Lower leg skin (tissue), 4 donors: Measurements from ENCODE around the gene MDM4. TPM values are rescaled to one million over a fixed set of nuclear protein-coding genes. Genes with fewer than 3 reads are reported as not detected.
"Not testable (repeated sequence)": the region's sequence is repeated elsewhere in the genome, so short reads cannot be mapped to it uniquely, and the experiment has no call there.

Experiments
- DNase-seq, 2 donors: peaks; one replicate each; pipeline ENCODE4 v3.0.0-alpha.2; 2019; ENCODE audit warnings: low spot score in 2 of 2
- H3K4me3 ChIP-seq: fragments of 200-600 bp; sonication (generic); 2 replicates; pipeline ENCODE4 v1.5.1; 2017; ENCODE audit warnings: mild to moderate bottlenecking, low read depth; ENCODE audit not compliant: poor library complexity, severe bottlenecking
- CTCF ChIP-seq, 3 donors: fragments of 450-650 bp; IDR thresholded peaks; one replicate each; pipeline ENCODE4 v1.5.1; 2016; ENCODE audit warnings: antibody characterized with exemption in 3 of 3, mild to moderate bottlenecking in 3 of 3, moderate library complexity in 2 of 3
- POLR2A ChIP-seq, 2 donors: fragments of 450-650 bp; IDR thresholded peaks; one replicate each; pipeline ENCODE4 v1.6.1; 2016 to 2017; ENCODE audit warnings: antibody characterized with exemption in 2 of 2, mild to moderate bottlenecking in 1 of 2, moderate library complexity in 1 of 2
- WGBS, 2 donors: methylation state at CpG; one replicate each; pipeline ENCODE4 v1.1.5; 2018; 5-methylcytosine and 5-hydroxymethylcytosine counted together
- intact Hi-C: fragments of 100-400 bp; cut with DNase I; formaldehyde crosslinking; loops from one replicate; pipeline ENCODE4 v1.15.0; 2023; ENCODE audit warnings: low total_unique reads
- total RNA-seq, 4 donors: library from RNA; depleted of rRNA; stranded (reverse); fragments of >200 nt; gene quantifications; one replicate each; pipeline ENCODE4 v1.1.0, GENCODE V29; 2016

Gene MDM4
- total RNA-seq, 4 donors from 2014 or later = 32.4 to 89.0 (median 43.0) TPM

- no peak overlapping the region for H3K4me3 ChIP-seq
- intact Hi-C loops = no loop called here
- DNase-seq = no peak
- TF ChIP-seq POLR2A (IDR thresholded peaks at IDR 0.05) (no peak), CTCF (IDR thresholded peaks at IDR 0.05) (no peak)
- WGBS, 2 donors = 72 to 75% methylated on average over 2 of the region's 2 CpGs
These were observed 1.4 kb upstream of the MDM4 start for GRCh38 chr1:204514828-204515227.

- H3K4me3 ChIP-seq, DNase-seq, intact Hi-C loops: not testable (repeated sequence)
- 89 to 90% methylated on average over 19 of the region's 19 CpGs for WGBS, 2 donors
These were observed 1.2 kb downstream of the MDM4 start for GRCh38 chr1:204517382-204517781.

GRCh38 chr1:204520834-204521709 is 4.9 kb downstream of the MDM4 start:
- DNase-seq = no peak
- no peak for TF ChIP-seq CTCF (IDR thresholded peaks at IDR 0.05)
- no peak for TF ChIP-seq POLR2A (IDR thresholded peaks at IDR 0.05)
- H3K4me3 ChIP-seq = no peak overlapping the region
- WGBS, 2 donors = 60 to 65% methylated on average over 5 of the region's 5 CpGs
- intact Hi-C loops = no loop called here

- intact Hi-C loops = not testable (repeated sequence)
- 74 to 81% methylated on average over 5 of the region's 5 CpGs for WGBS, 2 donors
These were observed 5.8 kb downstream of the MDM4 start for GRCh38 chr1:204521941-204522521.

GRCh38 chr1:204523605-204524215 is 7.5 kb downstream of the MDM4 start:
- DNase-seq = no peak
- intact Hi-C loops = no loop called here
- TF ChIP-seq POLR2A (IDR thresholded peaks at IDR 0.05) (no peak), CTCF (IDR thresholded peaks at IDR 0.05) (no peak)
- whole genome bisulfite sequencing, 2 donors = 92 to 93% methylated on average over 9 of the region's 9 CpGs
- H3K4me3 ChIP-seq = no peak overlapping the region

More at GRCh38 chr1:204521941-204522521, 5.8 kb downstream of the MDM4 start:
- DNase-seq, H3K4me3 ChIP-seq: not testable (repeated sequence)

- no peak for DNase-seq
- intact Hi-C loops = no loop called here
- no peak overlapping the region for H3K4me3 ChIP-seq
- TF ChIP-seq CTCF (IDR thresholded peaks at IDR 0.05) (no peak), POLR2A (IDR thresholded peaks at IDR 0.05) (no peak)
- WGBS, 2 donors = 61 to 73% methylated on average over 3 of the region's 3 CpGs
These were observed 8.8 kb downstream of the MDM4 start for GRCh38 chr1:204524986-204525385.
